SK-N-SH treated with all-trans-retinoic acid at 6 μM for 48 hours (cell line): ENCODE data around the gene PLXNA4.

Experiments used
- ARNTL ChIP-seq: fragments of 450-650 bp; formaldehyde crosslinking; IDR thresholded peaks from 2 replicates; pipeline ENCODE4 v1.5.0; 2020; ENCODE audit warnings: low read depth, mild to moderate bottlenecking, moderate library complexity, borderline replicate concordance
- BACH2 ChIP-seq: fragments of 250-450 bp; sonication (Bioruptor Pico); IDR thresholded peaks from 2 replicates; pipeline ENCODE4 v1.9.0; 2021; ENCODE audit warnings: mild to moderate bottlenecking, borderline replicate concordance
- CSDC2 ChIP-seq: fragments of 250-450 bp; sonication (Bioruptor Pico); IDR thresholded peaks from 2 replicates; pipeline ENCODE4 v1.5.0; 2020; ENCODE audit warnings: mild to moderate bottlenecking, moderate library complexity
- GLIS3 ChIP-seq: fragments of 250-450 bp; sonication (Bioruptor Pico); IDR thresholded peaks from 2 replicates; pipeline ENCODE4 v1.5.0; 2020; ENCODE audit warnings: mild to moderate bottlenecking, moderate library complexity
- ISL1 ChIP-seq: fragments of 250-450 bp; sonication (Bioruptor Pico); IDR thresholded peaks from 2 replicates; pipeline ENCODE4 v2.1.2; 2022; ENCODE audit warnings: mild to moderate bottlenecking, moderate library complexity
- POU6F1 ChIP-seq: fragments of 250-450 bp; sonication (Bioruptor Pico); IDR thresholded peaks from 2 replicates; pipeline ENCODE4 v1.8.0; 2021; ENCODE audit warnings: low read depth, mild to moderate bottlenecking, moderate library complexity, borderline replicate concordance
- PPARA ChIP-seq: fragments of 250-450 bp; sonication (Bioruptor Pico); IDR thresholded peaks from 2 replicates; pipeline ENCODE4 v1.5.0; 2020; ENCODE audit warnings: mild to moderate bottlenecking, borderline replicate concordance
- RARB ChIP-seq: fragments of 250-450 bp; sonication (Bioruptor Pico); IDR thresholded peaks from 2 replicates; pipeline ENCODE4 v1.8.0; 2021; ENCODE audit warnings: mild to moderate bottlenecking, moderate library complexity
- SNAI2 ChIP-seq: fragments of 250-450 bp; sonication (Bioruptor Pico); IDR thresholded peaks from 2 replicates; pipeline ENCODE4 v1.5.0; 2020; ENCODE audit warnings: mild to moderate bottlenecking, moderate library complexity
- ZFP30 ChIP-seq: fragments of 450-650 bp; formaldehyde crosslinking; IDR thresholded peaks from 2 replicates; pipeline ENCODE4 v1.5.0; 2022; ENCODE audit warnings: mild to moderate bottlenecking, moderate library complexity
- ZNF565 ChIP-seq: fragments of 450-650 bp; formaldehyde crosslinking; conservative IDR thresholded peaks from 2 replicates; pipeline ENCODE4 v1.5.0; 2020; ENCODE audit warnings: low read depth, mild to moderate bottlenecking, moderate library complexity
- ZNF8 ChIP-seq: fragments of 450-650 bp; formaldehyde crosslinking; IDR thresholded peaks from 2 replicates; pipeline ENCODE4 v1.5.0; 2020; ENCODE audit warnings: mild to moderate bottlenecking, moderate library complexity
- TF ChIP-seq, protein P1 (sequence below): fragments of 250-450 bp; sonication (Bioruptor Pico); IDR thresholded peaks from 2 replicates; pipeline ENCODE4 v1.5.0; 2020; ENCODE audit warnings: mild to moderate bottlenecking, moderate library complexity
- TF ChIP-seq, protein P2 (sequence below): fragments of 250-450 bp; sonication (Bioruptor Pico); IDR thresholded peaks from 2 replicates; pipeline ENCODE4 v1.5.1; 2021; ENCODE audit warnings: mild to moderate bottlenecking, moderate library complexity

DNA sequence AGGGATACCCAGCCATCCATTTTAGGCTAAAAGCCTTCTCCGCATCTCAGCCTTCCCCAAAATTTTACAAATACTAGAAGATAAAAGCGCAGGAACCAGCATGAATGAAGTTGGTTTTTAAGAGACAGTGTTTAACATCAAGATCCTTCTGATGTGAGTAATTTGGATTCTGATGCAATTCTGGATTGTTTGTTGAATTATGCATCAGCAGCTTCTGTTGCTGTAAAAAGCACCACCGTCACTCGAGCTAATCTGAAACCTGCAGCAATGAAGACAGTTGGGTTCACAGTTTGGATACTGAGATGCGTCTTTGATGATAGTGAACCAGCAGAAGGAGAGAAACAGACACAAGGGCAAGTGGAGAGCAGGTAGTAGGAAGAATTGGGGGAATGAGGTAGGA lies 179.2 kb downstream of the PLXNA4 start:
- TF ChIP-seq, protein P1, sequence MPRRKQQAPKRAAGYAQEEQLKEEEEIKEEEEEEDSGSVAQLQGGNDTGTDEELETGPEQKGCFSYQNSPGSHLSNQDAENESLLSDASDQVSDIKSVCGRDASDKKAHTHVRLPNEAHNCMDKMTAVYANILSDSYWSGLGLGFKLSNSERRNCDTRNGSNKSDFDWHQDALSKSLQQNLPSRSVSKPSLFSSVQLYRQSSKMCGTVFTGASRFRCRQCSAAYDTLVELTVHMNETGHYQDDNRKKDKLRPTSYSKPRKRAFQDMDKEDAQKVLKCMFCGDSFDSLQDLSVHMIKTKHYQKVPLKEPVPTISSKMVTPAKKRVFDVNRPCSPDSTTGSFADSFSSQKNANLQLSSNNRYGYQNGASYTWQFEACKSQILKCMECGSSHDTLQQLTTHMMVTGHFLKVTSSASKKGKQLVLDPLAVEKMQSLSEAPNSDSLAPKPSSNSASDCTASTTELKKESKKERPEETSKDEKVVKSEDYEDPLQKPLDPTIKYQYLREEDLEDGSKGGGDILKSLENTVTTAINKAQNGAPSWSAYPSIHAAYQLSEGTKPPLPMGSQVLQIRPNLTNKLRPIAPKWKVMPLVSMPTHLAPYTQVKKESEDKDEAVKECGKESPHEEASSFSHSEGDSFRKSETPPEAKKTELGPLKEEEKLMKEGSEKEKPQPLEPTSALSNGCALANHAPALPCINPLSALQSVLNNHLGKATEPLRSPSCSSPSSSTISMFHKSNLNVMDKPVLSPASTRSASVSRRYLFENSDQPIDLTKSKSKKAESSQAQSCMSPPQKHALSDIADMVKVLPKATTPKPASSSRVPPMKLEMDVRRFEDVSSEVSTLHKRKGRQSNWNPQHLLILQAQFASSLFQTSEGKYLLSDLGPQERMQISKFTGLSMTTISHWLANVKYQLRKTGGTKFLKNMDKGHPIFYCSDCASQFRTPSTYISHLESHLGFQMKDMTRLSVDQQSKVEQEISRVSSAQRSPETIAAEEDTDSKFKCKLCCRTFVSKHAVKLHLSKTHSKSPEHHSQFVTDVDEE (CRISPR knock-in tag) = no peak
- TF ChIP-seq ZFP30 (CRISPR knock-in tag) (no peak), ARNTL (no peak), CSDC2 (CRISPR knock-in tag) (no peak), PPARA (CRISPR knock-in tag) (no peak), POU6F1 (no peak), GLIS3 (CRISPR knock-in tag) (no peak), ZNF565 (CRISPR knock-in tag) (no peak), ZNF8 (CRISPR knock-in tag) (no peak), BACH2 (CRISPR knock-in tag) (no peak), SNAI2 (CRISPR knock-in tag) (no peak), RARB (no peak), ISL1 (CRISPR knock-in tag) (no peak)
- TF ChIP-seq, protein P2, sequence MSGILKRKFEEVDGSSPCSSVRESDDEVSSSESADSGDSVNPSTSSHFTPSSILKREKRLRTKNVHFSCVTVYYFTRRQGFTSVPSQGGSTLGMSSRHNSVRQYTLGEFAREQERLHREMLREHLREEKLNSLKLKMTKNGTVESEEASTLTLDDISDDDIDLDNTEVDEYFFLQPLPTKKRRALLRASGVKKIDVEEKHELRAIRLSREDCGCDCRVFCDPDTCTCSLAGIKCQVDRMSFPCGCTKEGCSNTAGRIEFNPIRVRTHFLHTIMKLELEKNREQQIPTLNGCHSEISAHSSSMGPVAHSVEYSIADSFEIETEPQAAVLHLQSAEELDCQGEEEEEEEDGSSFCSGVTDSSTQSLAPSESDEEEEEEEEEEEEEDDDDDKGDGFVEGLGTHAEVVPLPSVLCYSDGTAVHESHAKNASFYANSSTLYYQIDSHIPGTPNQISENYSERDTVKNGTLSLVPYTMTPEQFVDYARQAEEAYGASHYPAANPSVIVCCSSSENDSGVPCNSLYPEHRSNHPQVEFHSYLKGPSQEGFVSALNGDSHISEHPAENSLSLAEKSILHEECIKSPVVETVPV (CRISPR knock-in tag) = no peak
